SK-N-MC (cell line): ENCODE results near the gene CIDEA.

Experiments used
- EZH2 ChIP-seq: fragments of 200-600 bp; sonication (generic); IDR thresholded peaks from one replicate; pipeline ENCODE4 v1.6.1; 2017; ENCODE audit warnings: antibody characterized with exemption
- POLR2AphosphoS5 ChIP-seq: IDR thresholded peaks from 2 replicates; pipeline ENCODE4 v1.6.1; 2012; ENCODE audit warnings: mild to moderate bottlenecking, low read depth, low read length, borderline replicate concordance

DNA sequence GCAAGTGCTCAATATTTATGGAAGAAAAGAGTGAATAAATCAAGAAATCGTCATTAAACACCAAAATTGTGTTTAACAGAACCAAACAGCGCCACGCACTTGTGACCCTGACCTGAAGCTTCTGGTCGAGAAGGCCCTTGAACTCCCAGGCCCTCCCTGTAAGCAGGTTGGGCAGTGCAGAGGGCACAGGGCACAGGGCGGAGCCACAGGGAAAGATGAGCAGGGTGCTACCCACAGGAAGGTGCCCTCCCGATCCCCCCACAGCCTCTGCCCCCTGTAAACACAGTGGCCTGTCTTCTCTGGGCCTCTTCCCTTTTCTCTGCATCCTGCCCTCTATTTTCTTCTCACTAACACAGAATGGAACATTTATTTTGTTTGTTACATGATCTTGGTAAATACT lies 37.0 kb downstream of the CIDEA start:
- TF ChIP-seq POLR2AphosphoS5 (no peak), EZH2 (no peak)
